Activated gamma-delta T cell treated with anti-CD3 and anti-CD28 coated beads, Interleukin-2, amount 50 U/mL, for 16 hours (primary cell): ENCODE results near the gene DHRS7B.
"Not testable (repeated sequence)": the region's sequence is repeated elsewhere in the genome, so short reads cannot be mapped to it uniquely, and the experiment has no call there.

Source experiments
- DNase-seq: peaks from one replicate; pipeline ENCODE4 v3.0.0-alpha.2; 2020; ENCODE audit warnings: low read depth

The DHRS7B gene

DNA sequence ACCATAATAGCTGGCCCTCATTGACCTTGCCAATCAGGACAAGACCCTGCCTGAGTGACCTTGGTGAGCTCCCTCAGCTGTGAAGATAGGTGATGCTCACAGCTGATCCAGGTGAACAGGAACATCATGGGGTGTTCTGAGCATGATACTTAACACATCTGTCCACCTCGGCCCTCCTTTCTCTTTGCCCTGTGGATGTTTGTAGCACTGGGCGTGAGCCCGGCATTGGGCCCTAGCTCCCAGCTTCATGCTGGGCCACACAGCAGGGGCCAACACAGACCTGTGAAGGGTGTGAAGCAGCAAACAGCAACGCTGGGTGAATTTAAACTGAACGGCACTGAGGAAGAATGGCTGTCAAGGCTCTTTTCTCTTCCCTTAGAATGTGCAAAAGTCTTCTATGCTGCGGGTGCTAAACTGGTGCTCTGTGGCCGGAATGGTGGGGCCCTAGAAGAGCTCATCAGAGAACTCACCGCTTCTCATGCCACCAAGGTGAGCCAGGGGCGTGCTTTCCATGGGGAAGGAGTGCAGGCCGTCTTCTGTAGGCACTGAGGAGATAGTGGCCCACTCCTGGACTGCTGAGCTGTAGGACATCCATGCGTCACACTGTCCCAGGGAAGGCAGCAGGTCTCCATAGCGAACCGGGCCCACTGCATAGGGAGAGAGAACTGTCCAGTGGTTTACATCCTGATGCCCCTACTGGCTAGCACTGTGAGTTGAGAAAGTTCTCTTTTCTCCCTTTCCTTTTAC, 51.3 kb downstream of the DHRS7B start:
- DNase-seq, result no peak

DNA sequence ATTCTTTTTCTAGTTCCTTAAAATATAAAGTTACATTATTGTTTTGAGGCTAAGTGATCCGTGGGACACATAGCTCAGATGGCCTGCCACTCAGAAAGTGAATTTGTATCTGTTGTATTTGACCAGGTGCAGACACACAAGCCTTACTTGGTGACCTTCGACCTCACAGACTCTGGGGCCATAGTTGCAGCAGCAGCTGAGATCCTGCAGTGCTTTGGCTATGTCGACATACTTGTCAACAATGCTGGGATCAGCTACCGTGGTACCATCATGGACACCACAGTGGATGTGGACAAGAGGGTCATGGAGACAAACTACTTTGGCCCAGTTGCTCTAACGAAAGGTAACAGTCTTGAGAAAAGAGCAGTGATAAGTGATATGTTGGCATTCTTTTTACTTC, 56.7 kb downstream of the DHRS7B start:
- no peak for DNase-seq

- DNase-seq, result no peak
These were observed 57.8 kb downstream of the DHRS7B start for GRCh38 chr17:21184570-21184969.

DNA sequence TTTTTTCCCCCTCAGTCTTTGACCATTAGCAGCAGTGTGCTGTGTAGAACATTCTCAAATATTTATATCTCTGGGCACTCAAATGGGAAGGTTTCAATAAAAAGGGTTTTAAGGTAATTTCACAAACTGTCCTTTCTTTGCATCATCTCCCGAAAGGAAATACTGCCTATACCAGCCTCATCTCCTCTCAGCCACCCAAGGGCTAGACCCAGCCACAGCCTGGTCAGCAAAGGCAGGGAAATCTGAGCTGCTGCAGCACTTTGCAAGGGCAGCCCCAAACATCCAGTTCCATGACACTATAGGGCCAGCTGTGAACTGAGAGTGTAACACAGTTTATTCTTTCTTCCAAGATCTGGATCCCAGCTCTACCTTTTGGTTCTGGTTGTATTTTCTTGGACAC, 58.3 kb downstream of the DHRS7B start:
- no peak for DNase-seq

- no peak for DNase-seq
These were observed 59.8 kb downstream of the DHRS7B start for GRCh38 chr17:21186399-21187187.

- no peak for DNase-seq
These were observed 62.6 kb downstream of the DHRS7B start for GRCh38 chr17:21189361-21189760.

DNA sequence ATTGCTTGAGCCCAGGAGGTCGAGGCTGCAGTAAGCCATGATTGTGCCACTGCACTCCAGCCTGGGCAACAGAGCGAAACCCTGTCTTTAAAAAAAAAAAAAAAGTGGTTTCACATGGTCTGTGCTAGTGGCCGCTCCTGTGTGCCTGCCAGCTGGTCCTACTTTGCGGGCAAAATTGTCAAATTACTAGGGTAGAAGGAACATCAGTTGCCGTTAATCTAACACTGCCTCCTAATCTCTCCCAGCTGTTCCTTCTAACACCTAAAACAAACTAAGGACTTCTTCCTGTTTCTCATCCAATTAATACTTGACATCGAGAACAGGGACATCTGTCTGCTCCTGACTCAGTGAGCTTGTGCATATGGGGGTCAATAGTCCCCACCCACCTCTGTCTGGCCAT, 63.3 kb downstream of the DHRS7B start:
- DNase-seq, result no peak

DNA sequence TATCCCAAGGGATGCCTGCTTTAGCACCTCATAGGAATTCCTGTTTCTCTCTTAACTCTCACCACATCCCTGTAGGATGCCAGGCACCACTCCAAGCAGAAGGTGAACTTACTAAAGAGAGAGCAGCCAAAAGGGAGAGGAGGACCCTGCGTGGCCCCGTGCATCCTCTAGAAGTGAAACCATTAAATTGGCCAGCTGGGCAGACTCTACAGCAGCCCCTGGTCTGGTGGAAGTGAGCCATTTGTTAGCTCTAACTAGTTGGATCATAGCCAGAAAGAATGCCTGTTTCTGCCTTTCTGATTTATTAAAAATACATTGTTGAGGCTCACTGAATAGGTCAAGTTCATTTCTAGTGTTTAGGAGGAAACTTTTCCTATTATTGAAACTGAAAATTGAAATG, 64.9 kb downstream of the DHRS7B start:
- DNase-seq, result no peak

DNA sequence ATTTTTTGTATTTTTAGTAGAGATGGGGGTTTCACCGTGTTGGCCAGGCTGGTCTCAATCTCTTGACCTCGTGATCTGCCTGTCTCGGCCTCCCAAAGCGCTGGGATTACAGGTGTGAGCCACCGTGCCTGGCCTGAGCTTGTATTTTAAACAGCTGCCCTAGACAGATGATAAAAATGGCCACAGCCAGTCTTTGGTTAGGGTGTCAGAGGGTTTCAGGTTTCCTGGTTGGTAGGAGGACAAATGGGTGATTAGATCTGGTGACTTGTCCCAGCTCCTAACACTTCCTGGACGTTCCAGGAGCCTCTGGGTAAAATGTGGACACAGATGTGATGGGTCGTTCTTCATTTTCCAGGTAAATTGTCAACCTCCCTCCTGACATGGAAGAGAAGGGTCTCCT, 65.7 kb downstream of the DHRS7B start:
- not testable (repeated sequence) for DNase-seq

GRCh38 chr17:21193031-21193430, 66.3 kb downstream of the DHRS7B start:
- DNase-seq, result no peak

DNA sequence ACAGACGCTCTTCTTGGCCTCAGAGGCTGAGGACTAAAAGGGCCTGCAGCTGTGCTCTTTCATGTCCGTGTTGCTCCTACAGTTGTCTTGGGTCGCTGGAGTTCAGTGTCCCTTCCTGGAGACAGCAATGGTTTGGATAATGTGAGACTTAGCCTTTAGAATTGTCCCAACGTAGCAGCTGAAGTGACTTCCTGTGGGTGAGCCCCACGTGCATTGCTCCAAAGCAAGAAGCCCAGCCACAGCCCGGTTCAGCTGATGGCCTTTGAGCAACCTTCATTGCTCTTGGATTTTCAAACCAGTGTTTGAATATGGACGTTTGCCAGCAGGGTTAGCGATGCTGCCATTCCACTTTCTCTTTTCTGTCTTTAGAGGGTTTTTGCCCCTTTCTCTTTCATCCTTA, 67.5 kb downstream of the DHRS7B start:
- DNase-seq, result no peak

GRCh38 chr17:21194703-21195102, 67.9 kb downstream of the DHRS7B start:
- DNase-seq, result no peak

DNA sequence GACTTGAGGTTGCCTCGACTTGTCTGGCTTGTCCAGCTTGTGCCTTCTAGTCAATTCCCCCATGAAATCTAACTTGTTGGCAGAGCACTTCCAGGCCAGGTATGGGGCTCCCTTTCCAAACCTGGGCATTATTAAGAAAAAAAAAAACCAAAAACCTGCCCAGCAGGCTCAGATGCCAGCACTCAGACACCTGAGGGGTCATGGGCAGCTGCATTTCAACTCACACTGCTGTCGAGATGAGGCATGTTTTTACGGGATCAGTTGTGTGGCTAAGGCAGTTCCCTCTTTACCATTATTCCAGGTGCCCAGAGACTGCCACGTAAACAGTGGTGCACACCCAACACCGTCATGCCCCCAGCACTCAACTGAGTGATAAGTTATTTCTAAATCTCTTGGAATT, 69.4 kb downstream of the DHRS7B start:
- DNase-seq, result no peak

GRCh38 chr17:21198411-21198810, 71.6 kb downstream of the DHRS7B start:
- no peak for DNase-seq

DNA sequence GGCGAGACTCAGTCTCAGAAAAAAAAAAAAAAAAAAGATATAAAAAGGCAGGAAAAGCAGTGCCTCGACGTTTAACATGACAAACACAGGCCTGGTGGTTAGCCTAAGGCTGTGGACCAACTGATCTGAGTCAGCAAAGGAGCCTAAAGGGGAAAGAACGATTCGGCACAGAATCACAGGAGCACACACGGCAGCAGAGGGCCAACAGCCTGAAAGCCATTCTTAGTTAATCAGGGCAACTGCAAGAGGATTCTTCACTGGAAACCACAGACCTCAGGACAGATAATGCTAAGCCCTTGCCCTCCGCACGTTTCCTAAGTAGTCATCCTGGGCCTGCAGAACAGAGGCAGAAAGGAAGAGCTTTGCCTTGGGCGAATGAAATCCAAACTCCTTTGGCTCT, 72.5 kb downstream of the DHRS7B start:
- DNase-seq, result no peak

DNA sequence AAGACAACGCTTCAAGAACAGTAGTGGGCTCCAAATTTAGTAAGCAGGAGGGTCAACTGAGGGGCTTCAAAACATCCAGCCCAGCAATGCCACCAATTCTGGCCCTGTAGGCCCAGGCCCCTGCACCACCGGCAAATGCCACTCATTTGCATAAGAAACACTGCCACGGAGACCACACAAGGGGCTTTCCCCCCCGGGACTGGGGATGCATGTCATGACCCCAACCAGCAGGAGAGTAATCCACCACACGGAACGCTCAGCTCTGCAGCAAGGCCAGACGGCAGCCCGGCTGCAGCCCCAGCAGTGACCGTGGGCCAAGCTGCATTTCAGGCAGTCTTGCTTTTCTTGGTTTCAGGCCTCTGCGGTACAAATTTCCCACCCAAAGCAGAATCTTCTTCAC, 73.1 kb downstream of the DHRS7B start:
- DNase-seq, result no peak

GRCh38 chr17:21200590-21201297, 74.0 kb downstream of the DHRS7B start:
- no peak for DNase-seq

- no peak for DNase-seq
These were observed 74.5 kb downstream of the DHRS7B start for GRCh38 chr17:21201298-21201595.

- no peak for DNase-seq
These were observed 75.1 kb downstream of the DHRS7B start for GRCh38 chr17:21201874-21202273.

- no peak for DNase-seq
These were observed 75.7 kb downstream of the DHRS7B start for GRCh38 chr17:21202512-21202911.

DNA sequence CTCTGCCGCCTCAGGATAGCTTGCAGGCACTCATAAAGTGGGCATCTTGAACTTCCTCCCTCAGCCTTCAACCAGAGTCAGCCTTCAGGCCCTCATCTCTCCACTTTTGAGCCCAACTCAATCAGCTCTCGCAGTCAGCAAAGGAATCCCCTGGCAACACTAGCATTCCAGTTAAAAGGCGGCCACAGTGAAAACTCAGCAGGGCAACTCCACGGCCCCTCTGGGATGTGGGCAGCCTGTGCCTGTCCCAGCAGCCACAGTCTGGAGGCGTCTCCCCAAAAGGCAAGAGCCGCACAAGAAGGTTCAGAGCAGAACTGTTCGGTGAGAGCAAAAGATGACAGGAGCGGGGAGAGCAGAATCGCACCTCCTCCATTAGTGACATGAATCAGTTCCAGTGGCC, 78.2 kb downstream of the DHRS7B start:
- no peak for DNase-seq

DNA sequence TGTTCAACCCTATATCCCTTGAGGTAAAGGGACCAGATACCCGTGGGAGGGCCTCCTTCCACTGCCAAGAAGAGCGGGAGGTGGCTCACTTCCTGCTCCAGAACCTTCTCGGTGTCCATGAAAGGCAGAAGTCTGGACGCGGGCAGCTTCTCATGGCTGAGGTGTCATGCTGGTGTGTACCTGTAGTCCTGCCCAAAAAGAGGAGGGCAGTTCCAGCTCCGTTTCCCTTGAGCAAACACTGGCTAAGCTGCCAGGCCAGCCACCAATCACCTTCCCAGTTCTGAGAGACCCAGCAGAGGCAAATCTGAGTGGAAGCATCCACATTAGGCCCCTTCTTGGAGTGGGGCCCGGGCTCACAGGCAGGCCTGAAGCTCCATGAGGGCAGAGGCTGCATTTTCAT, 81.6 kb downstream of the DHRS7B start:
- DNase-seq, result no peak

- no peak for DNase-seq
These were observed 82.9 kb downstream of the DHRS7B start for GRCh38 chr17:21209511-21210175.
